GM23248 (cell line): Measurements from ENCODE around the gene PADI2.
"Not testable (repeated sequence)": the region's sequence is repeated elsewhere in the genome, so short reads cannot be mapped to it uniquely, and the experiment has no call there.

Experiments
- EZH2 ChIP-seq: fragments of 200-600 bp; sonication (generic); IDR thresholded peaks from 2 replicates; pipeline ENCODE4 v1.6.1; 2018; ENCODE audit warnings: antibody characterized with exemption, mild to moderate bottlenecking; ENCODE audit not compliant: insufficient read depth, poor library complexity, severe bottlenecking
- EZH2phosphoT487 ChIP-seq: fragments of 200-600 bp; sonication (generic); IDR thresholded peaks from 2 replicates; pipeline ENCODE4 v1.6.1; 2018; ENCODE audit warnings: antibody characterized with exemption, moderate library complexity, mild to moderate bottlenecking, low read depth; ENCODE audit not compliant: insufficient read depth

- not testable (repeated sequence) for TF ChIP-seq EZH2, EZH2phosphoT487
These were observed 56.5 kb downstream of the PADI2 start for GRCh38 chr1:17062751-17063150.
